IPS-20b (cell line): ENCODE measurements around the gene ETS1.

Experiments used
- H3K27ac ChIP-seq: one replicate; pipeline ENCODE4 v1.5.1; 2013; ENCODE audit warnings: low read length
- H3K27me3 ChIP-seq: 2 replicates; pipeline ENCODE4 v1.6.1; 2013; ENCODE audit warnings: mild to moderate bottlenecking, low read length, inconsistent platforms; ENCODE audit not compliant: insufficient read depth
- H3K36me3 ChIP-seq: 2 replicates; pipeline ENCODE4 v1.6.1; 2013; ENCODE audit warnings: low read depth, mild to moderate bottlenecking, inconsistent platforms, low read length, moderate library complexity; ENCODE audit not compliant: insufficient read depth
- H3K4me1 ChIP-seq: 2 replicates; pipeline ENCODE4 v1.6.1; 2013; ENCODE audit warnings: mild to moderate bottlenecking, control low read depth, inconsistent platforms, low read length, moderate library complexity; ENCODE audit not compliant: insufficient read depth
- H3K4me3 ChIP-seq: 2 replicates; pipeline ENCODE4 v1.5.1; 2013; ENCODE audit warnings: mild to moderate bottlenecking, low read length, inconsistent platforms
- H3K9ac ChIP-seq: 2 replicates; pipeline ENCODE4 v1.6.1; 2013; ENCODE audit warnings: low read depth, mild to moderate bottlenecking, inconsistent platforms, low read length, moderate library complexity
- H3K9me3 ChIP-seq: 2 replicates; pipeline ENCODE4 v1.6.1; 2013; ENCODE audit warnings: mild to moderate bottlenecking, low read depth, low read length, inconsistent platforms; ENCODE audit not compliant: insufficient read depth

The ETS1 gene

DNA sequence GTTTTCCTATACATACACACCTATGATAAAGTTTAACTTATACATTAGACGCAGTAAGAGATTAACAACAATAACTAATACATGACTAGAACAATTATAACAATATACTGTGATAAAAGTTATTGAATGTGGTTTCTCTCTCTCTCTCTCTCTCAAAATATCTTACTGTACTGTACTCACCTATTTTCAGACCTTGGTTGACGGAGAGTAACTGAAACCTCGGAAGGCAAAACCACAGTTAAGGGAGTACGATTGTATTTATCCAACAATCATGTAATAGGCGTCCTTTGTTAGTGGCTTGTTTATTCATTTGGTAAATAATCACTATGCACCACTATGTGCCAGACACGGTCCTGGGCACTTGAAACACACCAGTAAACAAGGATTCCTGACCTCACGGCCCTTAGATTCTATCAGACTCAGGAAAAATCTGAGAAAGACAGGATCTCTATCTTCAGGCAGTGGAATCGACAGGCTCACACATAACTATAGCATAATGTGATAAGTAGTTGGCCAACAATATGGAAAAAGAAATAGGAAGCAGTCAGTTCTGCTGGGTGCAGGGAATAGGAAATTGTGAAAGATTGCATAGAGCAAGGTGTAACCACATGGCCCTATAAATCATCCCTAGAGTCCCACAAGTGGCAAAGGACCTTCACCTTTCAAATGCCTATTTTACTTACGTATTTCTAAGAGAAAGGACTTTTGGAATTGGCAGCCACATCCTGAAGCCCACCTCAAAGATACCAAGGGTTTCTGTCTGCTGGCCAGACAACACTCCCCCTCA, 12.0 kb downstream of the ETS1 start:
- no peak overlapping the region for H3K9ac ChIP-seq
- H3K4me1 ChIP-seq, result peaks cover 24% of the 10 kb centered on the region
- no peak overlapping the region for H3K4me3 ChIP-seq
- H3K9me3 ChIP-seq, result no peaks in the 10 kb centered on the region
- H3K27ac ChIP-seq, result no peak overlapping the region
- no peaks in the 10 kb centered on the region for H3K36me3 ChIP-seq
- H3K27me3 ChIP-seq, result no peaks in the 10 kb centered on the region

- Histone ChIP-seq H3K27ac (no peak overlapping the region), H3K9me3 (no peaks in the 10 kb centered on the region), H3K36me3 (no peaks in the 10 kb centered on the region), H3K4me1 (peaks cover 17% of the 10 kb centered on the region; the same call in 1 of the 2 replicates), H3K4me3 (no peak overlapping the region), H3K27me3 (no peaks in the 10 kb centered on the region), H3K9ac (no peak overlapping the region)
These were observed 12.8 kb downstream of the ETS1 start for GRCh38 chr11:128574576-128575011.

GRCh38 chr11:128573638-128574037, 13.7 kb downstream of the ETS1 start:
- Histone ChIP-seq H3K9me3 (no peaks in the 10 kb centered on the region), H3K4me3 (no peak overlapping the region), H3K27me3 (no peaks in the 10 kb centered on the region), H3K9ac (no peak overlapping the region), H3K36me3 (no peaks in the 10 kb centered on the region), H3K27ac (no peak overlapping the region), H3K4me1 (peaks cover 10% of the 10 kb centered on the region; the same call in 1 of the 2 replicates)

GRCh38 chr11:128572965-128573364, 14.4 kb downstream of the ETS1 start:
- H3K27ac ChIP-seq, result no peak overlapping the region
- no peaks in the 10 kb centered on the region for H3K9me3 ChIP-seq
- H3K4me3 ChIP-seq, result no peak overlapping the region
- H3K9ac ChIP-seq, result no peak overlapping the region
- H3K27me3 ChIP-seq, result no peaks in the 10 kb centered on the region
- H3K36me3 ChIP-seq, result no peaks in the 10 kb centered on the region
- peaks cover 10% of the 10 kb centered on the region; the same call in 1 of the 2 replicates for H3K4me1 ChIP-seq

DNA sequence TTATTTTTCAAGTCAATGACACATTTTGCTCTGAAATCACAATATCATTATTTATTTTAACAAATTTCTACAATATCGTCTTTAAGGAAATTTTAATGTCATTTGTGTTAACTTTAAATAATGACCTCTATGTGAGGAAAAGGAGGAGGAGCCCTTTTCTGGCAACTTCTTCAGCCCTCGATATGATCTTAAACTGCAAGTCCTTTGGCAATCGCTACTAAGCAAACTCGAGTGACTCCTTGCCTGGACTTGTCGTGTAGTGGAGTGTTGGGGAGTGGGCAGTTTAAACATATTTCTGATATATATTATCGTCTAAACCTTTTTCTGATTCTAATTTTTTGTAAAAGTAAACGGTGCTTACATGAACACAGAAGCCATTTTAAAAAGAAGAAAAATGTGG, 16.7 kb downstream of the ETS1 start:
- Histone ChIP-seq H3K4me3 (no peak overlapping the region), H3K9ac (no peak overlapping the region)

GRCh38 chr11:128569291-128569690, 18.1 kb downstream of the ETS1 start:
- Histone ChIP-seq H3K9me3 (no peaks in the 10 kb centered on the region), H3K27ac (no peak overlapping the region), H3K4me1 (0 out of 2 replicates have a peak, but pooled peaks cover 4% of the 10 kb centered on the region), H3K4me3 (no peak overlapping the region), H3K27me3 (no peaks in the 10 kb centered on the region), H3K9ac (no peak overlapping the region), H3K36me3 (no peaks in the 10 kb centered on the region)

More for the DNA sequence above, 16.7 kb downstream of the ETS1 start:
- Histone ChIP-seq H3K4me1 (no peaks in the 10 kb centered on the region), H3K9me3 (no peaks in the 10 kb centered on the region), H3K27ac (no peak overlapping the region), H3K27me3 (no peaks in the 10 kb centered on the region), H3K36me3 (no peaks in the 10 kb centered on the region)

DNA sequence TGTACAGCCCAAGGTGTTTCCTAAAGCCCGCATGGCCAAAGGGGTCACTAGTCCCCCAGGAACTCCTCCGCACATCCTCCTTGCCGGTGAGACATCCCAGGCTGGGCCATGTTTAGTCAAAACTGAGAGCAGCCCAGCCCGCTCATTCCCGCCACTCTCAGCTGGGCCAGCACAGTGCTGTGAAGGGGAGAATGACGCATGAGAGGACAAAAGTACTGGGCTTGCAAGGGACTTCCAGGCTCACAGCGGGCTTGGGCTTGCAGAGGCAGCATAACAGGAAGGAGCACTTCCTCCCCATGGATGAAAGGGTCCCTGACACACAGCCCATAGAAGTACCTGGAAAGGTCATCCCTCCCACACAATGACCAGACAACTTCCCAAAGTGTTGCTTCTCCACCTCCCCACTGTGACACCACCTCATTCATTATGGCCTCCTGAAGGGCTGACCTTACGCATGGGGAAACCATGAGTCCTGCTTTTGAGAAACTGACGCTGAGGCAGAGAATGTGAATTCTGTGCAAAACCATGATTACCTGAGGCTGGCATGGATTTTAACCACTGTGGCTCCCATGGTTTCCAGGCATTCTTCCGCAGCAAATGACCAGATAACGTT, 19.1 kb downstream of the ETS1 start:
- no peak overlapping the region for H3K9ac ChIP-seq
- no peaks in the 10 kb centered on the region for H3K9me3 ChIP-seq
- H3K4me1 ChIP-seq, result 0 out of 2 replicates have a peak, but pooled peaks cover 5% of the 10 kb centered on the region
- H3K27me3 ChIP-seq, result no peaks in the 10 kb centered on the region
- no peaks in the 10 kb centered on the region for H3K36me3 ChIP-seq
- no peak overlapping the region for H3K4me3 ChIP-seq
- no peak overlapping the region for H3K27ac ChIP-seq

GRCh38 chr11:128567130-128567529, 20.2 kb downstream of the ETS1 start:
- Histone ChIP-seq H3K4me3 (no peak overlapping the region), H3K9me3 (no peaks in the 10 kb centered on the region), H3K4me1 (0 out of 2 replicates have a peak, but pooled peaks cover 5% of the 10 kb centered on the region), H3K27me3 (no peaks in the 10 kb centered on the region), H3K27ac (no peak overlapping the region), H3K36me3 (no peaks in the 10 kb centered on the region), H3K9ac (no peak overlapping the region)

DNA sequence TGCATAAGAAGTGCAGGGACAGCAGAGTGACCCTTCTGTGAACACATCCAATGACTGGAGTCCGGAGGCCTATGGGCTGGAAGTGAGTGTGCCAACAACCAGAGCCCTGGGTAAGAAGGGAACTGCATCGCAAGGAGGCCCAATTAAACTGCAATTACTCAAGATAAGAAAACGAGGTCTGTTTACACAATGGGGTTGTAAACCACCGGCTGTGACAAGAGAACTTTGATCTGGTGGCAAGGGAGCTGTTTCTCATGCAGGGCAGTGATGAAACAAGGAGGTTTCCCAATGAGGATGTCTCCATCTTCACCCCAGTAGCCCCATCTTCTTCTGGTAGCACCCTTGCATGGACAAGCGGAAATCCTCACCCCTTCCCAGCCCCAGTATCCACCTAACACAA, 21.5 kb downstream of the ETS1 start:
- 0 out of 2 replicates have a peak, but pooled peaks cover 5% of the 10 kb centered on the region for H3K4me1 ChIP-seq
- no peaks in the 10 kb centered on the region for H3K36me3 ChIP-seq
- H3K27ac ChIP-seq, result no peak overlapping the region
- H3K4me3 ChIP-seq, result no peak overlapping the region
- H3K9me3 ChIP-seq, result no peaks in the 10 kb centered on the region
- no peak overlapping the region for H3K9ac ChIP-seq
- no peaks in the 10 kb centered on the region for H3K27me3 ChIP-seq

DNA sequence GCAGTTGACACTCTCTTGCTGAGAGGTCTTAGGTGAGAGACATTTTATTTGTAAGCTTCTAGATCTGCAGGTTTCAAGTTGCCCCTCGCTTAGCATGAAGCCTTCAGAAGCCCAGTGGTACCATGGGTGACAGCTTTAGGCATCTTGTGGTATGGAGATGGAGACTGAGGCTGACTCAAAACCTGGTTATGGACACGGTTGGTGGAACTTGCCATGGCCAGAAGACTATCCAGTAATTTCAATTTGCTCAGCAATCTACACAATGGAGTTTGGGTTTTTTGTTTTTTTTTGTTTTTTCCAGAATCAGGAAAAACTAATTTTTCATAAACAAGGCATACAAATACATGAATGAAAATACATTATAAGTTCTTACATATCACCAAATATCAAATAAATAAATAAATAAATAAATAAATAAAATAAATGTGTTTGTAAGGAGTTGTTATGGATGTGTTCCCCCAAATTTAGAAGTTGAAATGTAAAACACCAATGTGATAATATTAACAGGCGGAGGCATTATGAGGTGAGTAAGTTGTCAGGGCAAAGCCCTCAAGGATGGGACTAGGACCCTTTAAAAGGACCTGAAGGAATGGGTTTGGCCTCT, 22.6 kb downstream of the ETS1 start:
- Histone ChIP-seq H3K27ac (no peak overlapping the region), H3K4me3 (no peak overlapping the region)

DNA sequence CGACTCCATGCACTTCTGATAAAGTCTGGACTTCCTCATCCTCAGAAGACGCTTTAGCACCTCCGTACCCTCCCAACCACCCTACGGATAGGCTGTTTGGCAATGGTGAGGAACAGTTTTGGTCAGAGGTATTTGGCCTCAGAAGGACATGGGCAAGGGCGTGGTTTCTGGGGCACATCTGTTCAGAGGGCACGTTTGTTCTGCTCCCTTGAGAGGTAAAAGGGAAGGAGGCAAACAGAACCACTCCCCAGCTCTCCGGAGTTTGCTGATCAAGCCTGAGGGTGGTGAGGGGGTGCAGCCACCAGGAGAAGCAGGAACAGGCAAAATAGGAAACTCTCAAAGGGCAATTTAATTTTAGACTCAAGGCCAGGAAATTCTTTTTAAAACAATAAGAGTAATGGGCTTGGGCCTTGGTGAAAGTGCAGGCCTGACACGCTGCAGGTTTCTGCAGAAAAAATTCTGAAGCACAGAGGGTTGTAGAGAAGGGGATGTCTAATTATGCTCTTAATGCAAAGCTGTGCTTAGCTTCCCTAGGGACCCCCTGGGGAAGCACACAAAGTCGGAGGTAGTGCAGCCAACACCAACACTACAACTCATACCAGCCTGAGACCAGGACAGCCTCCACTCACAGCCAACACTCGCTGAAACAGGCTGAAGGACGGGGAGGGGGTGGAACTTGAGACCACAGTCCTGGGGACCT, 23.3 kb downstream of the ETS1 start:
- no peak overlapping the region for H3K4me3 ChIP-seq
- H3K9me3 ChIP-seq, result no peaks in the 10 kb centered on the region
- H3K36me3 ChIP-seq, result no peaks in the 10 kb centered on the region
- no peak overlapping the region for H3K9ac ChIP-seq
- no peaks in the 10 kb centered on the region for H3K27me3 ChIP-seq
- H3K4me1 ChIP-seq, result 0 out of 2 replicates have a peak, but pooled peaks cover 5% of the 10 kb centered on the region
- H3K27ac ChIP-seq, result no peak overlapping the region

More for the DNA sequence above, 22.6 kb downstream of the ETS1 start:
- H3K9me3 ChIP-seq, result no peaks in the 10 kb centered on the region
- no peaks in the 10 kb centered on the region for H3K36me3 ChIP-seq
- H3K9ac ChIP-seq, result no peak overlapping the region
- no peaks in the 10 kb centered on the region for H3K27me3 ChIP-seq
- 0 out of 2 replicates have a peak, but pooled peaks cover 5% of the 10 kb centered on the region for H3K4me1 ChIP-seq
